Activated T-helper 2 cell treated with anti-CD3 and anti-CD28 coated beads, Interferon-gamma antibody, Interleukin-2, Interleukin-4, amounts not matched to agents 10 μg/mL and 5 μg/mL and 100 μg/mL, durations not matched to agents 14 hours and 24 hours and 36 hours (primary cell): ENCODE results near the gene CIAO2A. TPM values are rescaled to one million over a fixed set of nuclear protein-coding genes. Genes with fewer than 3 reads are reported as not detected.

ENCODE experiments used
- total RNA-seq: library from RNA; stranded (reverse); gene quantifications from 2 replicates; pipeline ENCODE4 v1.2.3, GENCODE V29; 2022

The CIAO2A gene
- total RNA-seq, 1 donor from 2014 or later = 78.3 TPM

Other genes starting within 250 kb of the CIAO2A start
- gene DAPK2, start 47.4 kb downstream of the CIAO2A start, total RNA-seq = 1.9 and 2.0 TPM in 2 replicates
- gene SNX1, start 2.1 kb upstream of the CIAO2A start, total RNA-seq = 116 and 117 TPM in 2 replicates
- gene SNX22, start 57.9 kb upstream of the CIAO2A start, total RNA-seq = 0.98 and 1.4 TPM in 2 replicates
- 457 and 465 TPM in 2 replicates for gene PPIB, start 69.2 kb upstream of the CIAO2A start, total RNA-seq